GM21390 (cell line): ENCODE results near the gene KDELR3.

Experiments used
- ATAC-seq: cut with Tn5 transposase; IDR thresholded peaks from one replicate; pipeline ENCODE4 v1.9.1; 2021; ENCODE audit not compliant: unreplicated experiment

Gene KDELR3

GRCh38 chr22:38510416-38510970 lies 42.6 kb downstream of the KDELR3 start:
- ATAC-seq = no peak

GRCh38 chr22:38513063-38513462 lies 45.2 kb downstream of the KDELR3 start:
- no peak for ATAC-seq

- no peak for ATAC-seq
Measured at GRCh38 chr22:38518620-38519019, 50.7 kb downstream of the KDELR3 start.

GRCh38 chr22:38519453-38520250 lies 51.8 kb downstream of the KDELR3 start:
- no peak for ATAC-seq

- ATAC-seq = no peak
Measured at GRCh38 chr22:38523029-38523428, 55.1 kb downstream of the KDELR3 start.

GRCh38 chr22:38523479-38523878 lies 55.6 kb downstream of the KDELR3 start:
- no peak for ATAC-seq

GRCh38 chr22:38524429-38524828 lies 56.5 kb downstream of the KDELR3 start:
- ATAC-seq = no peak

- ATAC-seq = no peak
Measured at GRCh38 chr22:38531251-38531938, 63.5 kb downstream of the KDELR3 start.
